HG02678 (cell line): ENCODE data around the gene ZMIZ1.

Source experiments
- ATAC-seq: cut with Tn5 transposase; IDR thresholded peaks from one replicate; pipeline ENCODE4 v1.9.1; 2021; ENCODE audit warnings: mild to moderate bottlenecking, moderate library complexity; ENCODE audit not compliant: unreplicated experiment

Gene ZMIZ1

DNA sequence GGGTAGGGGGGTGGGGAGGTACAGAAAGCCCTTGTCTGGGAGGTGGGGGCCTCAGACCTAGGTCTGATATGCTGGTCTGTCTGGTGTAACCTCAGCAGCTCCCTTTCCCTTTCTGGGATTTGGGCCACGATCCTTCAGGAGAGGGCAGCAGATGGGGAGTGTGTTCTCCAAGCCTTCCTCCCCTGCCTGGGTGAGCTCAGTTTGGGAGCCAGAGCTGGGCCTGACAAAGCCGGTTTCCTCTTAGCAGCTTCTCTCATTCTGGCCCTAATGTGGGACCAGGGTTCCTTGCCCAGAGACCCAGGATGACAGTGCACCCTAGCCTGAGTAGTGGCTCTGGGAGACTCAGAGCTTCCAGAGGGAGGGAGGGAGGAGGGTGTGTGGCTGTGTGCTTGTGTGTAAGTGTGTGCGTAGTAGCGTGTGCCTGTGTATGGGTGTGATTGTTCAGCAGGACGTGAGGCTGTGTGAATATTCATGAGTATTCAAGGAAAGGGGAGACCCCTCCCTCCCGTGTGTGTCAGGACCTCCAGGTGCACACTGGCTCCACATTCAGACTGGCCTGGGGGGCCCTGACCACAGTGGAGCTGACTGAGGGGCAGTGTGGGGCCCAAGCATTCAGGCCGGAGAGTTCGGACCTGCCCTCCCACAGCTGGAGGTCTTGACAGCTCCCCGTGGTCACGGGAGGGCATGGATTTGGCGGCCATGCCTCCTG, 96.5 kb downstream of the ZMIZ1 start:
- ATAC-seq = no peak

DNA sequence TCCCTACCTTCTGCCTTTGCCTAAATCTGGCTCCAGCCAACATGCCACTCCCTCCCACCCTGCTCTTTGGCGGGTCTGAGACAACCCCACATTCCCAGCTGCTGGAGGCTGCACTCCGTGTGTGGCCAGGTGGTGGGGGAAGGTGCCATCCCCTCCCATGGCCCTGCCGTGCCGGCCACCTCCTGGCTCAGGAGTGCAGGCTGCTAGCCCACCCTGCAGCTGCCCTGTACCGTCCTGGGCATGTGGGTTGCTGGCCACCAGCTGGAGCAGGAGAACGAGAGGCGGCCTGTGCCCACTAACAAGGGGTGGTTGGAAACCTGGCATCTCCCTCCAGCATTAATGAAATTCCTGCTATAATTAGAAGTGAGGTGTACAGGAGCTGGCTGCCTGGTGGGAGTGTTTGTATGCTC, 97.6 kb downstream of the ZMIZ1 start:
- no peak for ATAC-seq

DNA sequence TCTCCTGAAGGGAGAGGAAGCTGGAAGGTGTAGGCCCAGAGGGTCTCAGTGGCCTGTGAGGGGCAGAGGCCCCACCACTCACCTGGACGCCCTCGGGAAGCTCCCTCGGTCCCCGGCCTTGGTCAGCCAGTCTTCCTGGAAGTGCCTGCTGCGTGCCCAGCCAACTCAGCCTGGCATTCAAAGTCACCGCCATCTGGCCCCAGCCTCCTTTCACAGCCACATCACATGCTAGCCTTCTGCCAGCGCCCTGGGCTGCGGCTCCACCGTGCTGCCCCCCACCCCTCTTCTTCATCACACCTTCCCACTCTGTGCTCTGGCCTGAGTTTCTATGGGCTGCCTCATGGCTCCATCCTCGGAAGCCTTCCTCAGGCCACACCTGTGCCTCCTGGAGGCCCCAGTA, 98.0 kb downstream of the ZMIZ1 start:
- no peak for ATAC-seq

DNA sequence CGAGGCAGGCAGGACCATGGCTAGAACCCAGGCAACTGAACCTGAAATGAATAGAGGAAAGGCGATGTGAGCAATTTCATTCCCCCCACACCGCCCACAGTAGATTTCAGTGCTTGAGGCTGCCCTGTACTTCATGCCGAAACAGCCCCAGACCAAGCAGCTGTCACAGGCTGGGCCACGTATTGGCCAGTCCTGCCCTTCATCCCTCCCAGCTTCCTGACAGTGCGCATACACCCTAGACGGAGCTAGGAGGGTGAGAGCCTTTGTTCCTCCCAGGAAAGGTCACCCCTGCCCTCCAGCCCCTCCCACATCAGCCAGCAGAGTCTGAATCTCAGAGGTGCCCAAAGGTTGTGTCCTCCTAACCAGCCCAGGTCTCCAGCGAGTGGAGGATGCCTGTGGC, 98.8 kb downstream of the ZMIZ1 start:
- no peak for ATAC-seq

DNA sequence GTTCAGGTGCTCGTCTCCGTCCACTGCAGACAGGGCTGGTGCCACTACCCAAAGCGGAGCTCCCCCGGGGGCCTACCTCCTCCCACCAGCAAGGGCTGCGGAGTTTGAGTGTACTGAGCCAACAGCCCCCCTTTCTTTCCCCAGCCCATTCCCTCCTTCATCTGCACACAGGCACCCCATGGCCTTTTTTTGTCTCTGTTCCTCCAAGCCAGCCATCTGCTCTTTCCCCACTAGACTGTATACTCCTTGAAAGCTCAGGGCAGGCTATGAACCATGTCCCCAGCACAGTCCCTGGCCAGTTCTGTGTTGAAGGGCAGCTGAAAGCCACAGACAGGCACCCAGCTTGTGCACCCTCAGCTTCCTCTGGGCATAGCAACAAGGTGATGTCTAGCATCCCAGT, 99.4 kb downstream of the ZMIZ1 start:
- no peak for ATAC-seq

DNA sequence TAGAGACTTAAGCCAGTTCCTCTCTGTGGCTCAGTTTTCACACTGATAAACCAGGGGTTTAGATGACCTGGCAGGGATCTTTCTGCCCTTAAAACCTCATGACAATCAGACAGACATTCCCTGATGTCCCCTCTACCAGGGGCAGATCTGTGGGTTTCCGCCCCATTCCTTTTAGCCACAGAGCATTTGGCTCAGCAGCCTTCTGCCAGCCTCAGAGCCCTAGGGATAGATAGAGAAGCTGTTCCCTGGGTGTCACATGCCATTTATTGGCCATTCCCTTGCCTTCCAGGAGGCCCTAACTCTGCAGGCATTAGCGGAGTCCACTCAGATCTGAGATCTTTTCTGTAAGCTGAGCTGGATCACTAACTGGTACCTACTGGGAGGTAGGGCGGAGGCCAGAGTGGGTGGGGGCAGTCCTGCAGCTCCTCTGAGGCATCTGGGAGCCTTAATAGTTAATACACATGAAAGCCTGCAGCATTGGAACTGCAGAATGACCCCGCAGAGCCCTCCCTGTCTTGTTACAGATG, 101.5 kb downstream of the ZMIZ1 start:
- no peak for ATAC-seq

DNA sequence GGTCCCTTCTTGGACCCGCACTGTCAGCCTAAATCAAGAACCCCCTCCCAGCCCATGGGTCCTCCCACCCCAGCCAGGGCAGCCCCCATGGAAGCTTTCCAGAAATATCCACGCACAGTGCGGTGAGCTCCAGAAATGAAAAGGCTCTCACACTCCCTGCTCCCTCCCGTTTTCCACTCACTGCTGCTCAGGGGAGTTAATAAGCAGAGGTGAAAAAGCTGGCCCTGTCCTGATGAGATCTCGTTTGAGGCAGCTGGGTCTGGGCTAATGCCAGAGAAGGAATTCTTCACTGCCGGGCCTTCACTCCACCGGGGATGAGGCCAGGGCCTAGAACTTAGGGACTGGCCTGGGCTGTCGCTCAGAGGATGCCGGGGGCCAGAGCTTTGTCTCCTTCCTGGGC, 102.2 kb downstream of the ZMIZ1 start:
- ATAC-seq = no peak

DNA sequence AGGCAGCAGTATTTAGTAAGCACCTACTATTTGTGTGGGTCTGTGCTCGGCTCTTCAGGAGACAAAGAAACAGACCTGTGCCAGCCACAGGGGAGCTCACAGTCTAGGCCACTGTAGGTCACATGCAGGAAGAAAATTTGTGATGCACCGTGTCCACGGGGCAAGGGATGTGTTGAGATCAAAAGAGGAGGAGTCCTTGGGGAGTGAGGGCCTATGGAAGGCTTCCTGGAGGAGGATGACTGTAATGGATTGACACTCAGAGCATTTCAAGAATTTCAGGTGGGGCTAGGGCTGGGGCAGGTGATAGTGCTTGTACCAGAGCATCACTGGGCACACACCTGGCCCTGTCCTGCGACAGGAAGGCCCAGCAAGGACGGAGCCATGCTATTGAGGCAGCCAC, 102.7 kb downstream of the ZMIZ1 start:
- ATAC-seq = no peak

DNA sequence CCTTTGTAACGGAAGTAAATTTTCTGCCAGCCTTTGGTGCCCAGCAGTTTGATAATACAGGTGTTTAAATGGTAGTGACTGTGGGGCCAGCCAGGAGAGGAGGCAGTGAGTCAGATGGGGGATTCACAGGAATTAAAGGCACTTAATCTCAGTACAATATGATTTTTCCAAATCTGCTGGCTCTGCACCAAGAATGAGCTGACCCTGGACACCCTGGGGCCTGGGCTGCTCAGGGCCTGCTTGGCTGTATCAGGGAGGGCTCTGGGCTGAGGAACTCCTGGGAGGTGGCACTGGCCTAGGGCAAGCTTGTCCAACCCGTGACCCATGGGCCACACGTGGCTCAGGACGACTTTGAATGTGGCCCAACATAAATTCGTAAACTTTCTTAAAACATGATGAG, 104.1 kb downstream of the ZMIZ1 start:
- no peak for ATAC-seq

DNA sequence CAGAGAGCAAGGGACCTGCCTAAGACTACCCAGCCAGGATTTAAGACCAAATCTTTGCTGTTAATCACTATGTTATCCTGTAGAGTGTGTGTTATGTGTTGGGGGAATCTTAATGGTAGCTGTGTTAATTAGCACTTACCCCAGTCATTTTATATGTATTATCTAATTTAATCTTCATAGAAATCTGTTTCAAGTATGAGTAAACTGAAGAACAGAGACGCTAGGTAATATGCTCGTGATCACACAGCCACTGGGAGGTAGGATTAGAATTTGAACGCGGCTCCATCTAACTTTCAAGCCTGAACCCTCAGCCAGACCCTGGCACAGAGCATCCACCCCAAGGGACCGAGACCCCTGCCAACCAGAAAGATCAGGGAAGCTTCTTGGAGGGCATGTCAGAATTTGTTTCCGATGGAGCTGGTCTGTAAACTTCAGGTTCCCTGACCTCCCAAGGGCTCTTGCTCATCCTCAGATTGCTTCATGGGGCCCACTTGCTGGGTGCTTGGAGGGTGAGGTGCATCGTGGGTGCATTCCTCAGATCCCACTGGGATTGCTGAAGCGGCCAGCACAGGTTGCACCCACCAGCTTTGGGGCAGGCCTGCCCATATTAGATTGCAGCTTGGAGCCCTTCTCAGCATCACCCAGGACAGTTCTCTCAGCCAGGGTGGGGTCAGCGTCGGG, 105.0 kb downstream of the ZMIZ1 start:
- no peak for ATAC-seq

DNA sequence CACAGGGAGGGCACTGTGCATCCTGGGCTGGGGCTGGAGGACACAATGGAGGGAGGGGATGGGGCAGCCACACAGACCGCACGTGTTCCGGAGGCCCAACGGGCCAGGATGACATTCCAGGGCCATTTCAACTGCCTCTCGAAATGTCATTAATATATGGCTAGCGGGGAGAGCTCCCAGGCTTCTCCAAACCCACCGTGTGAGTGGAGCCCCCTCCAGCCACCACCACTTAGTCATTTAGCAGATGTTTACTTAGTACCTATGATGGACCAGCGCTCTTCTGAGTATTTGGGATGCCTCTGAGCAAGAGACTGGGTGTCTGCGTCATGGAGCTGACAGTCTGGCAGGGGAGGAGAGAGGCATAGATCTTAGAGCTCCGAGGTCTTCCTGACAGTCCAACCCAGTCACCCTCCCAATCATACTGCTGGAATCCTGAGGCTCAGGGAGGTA, 107.3 kb downstream of the ZMIZ1 start:
- ATAC-seq = no peak

DNA sequence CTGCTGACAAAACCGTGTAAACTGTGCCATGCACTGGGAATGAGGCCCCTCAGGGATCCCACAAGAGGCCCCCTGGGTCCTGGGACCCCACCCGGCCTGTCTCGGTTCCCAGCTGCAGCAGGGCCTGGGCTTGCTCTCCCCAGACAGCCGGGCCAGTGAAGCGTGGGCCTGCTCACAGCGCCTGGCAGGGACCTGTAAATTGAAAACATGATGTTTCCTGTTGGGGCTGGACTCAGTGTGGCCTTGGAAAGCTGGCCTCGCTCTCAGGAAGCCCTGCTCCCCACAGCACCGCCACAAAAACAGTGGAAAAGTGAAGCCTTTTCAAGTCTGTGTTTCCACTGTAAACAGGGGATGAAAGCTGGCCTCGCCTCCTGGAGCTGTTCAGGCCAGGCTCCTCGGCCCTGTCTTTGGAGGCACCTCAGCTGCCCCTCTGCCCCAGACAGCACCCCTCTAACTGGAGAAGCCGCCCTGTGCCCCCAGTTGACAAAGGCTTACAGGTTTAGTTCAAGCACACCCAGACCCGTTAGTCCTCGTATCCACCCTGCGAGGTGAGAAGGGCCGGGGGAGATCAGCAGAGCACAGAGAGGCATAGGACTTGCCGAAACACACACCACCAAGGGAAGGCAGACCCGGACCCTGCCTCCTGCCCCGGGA, 108.3 kb downstream of the ZMIZ1 start:
- ATAC-seq = no peak

DNA sequence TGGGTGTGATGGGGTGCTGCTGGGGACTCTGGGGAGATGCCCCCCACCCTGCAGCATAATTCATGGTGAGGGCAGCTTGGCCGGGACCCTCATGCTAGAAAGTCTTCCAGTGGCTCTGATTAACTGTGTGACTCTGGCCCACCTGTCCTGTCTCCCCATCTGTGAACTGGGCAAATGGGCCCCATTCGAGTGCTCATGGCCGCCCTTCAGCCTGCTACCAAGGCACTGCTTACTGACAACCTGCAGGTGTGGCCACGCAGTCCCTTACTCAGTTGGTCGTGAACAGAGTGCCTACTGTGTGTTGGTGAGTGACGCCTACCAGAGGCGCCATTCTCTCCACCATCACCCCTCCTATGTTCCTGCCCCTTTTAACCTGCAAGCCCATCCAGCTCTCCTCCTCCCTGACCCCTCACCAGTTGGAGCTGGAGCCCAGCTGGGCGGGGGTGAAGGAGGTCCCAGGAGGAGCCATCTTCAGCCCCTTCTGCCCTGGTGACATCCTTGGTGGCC, 109.4 kb downstream of the ZMIZ1 start:
- no peak for ATAC-seq

DNA sequence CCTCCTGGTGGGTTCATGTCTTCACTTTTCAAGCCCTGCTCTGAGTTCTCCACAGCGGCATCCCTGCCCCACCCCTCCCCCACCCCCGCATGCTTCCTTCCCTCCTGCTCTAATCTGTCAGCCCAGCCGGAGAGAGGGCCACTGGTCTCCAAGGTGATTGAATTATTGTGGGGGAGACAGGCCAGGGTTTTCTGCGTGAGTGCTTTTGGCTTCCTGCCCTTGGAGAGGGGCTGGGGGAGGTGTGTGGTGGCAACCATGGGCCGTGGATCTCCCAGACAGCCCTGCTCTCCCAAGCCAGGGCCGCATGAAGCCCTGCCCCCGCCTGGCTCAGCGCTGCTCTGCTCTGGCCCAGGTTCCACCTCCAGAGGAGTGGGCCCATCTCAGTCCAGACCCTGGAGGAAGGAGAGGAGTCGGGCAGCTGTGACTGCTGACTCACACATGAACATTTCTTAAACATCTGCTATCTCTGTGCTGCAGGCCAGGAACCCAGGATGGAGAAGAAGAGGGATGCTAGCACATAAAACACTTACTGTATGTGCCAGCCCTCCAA, 109.9 kb downstream of the ZMIZ1 start:
- ATAC-seq = no peak

DNA sequence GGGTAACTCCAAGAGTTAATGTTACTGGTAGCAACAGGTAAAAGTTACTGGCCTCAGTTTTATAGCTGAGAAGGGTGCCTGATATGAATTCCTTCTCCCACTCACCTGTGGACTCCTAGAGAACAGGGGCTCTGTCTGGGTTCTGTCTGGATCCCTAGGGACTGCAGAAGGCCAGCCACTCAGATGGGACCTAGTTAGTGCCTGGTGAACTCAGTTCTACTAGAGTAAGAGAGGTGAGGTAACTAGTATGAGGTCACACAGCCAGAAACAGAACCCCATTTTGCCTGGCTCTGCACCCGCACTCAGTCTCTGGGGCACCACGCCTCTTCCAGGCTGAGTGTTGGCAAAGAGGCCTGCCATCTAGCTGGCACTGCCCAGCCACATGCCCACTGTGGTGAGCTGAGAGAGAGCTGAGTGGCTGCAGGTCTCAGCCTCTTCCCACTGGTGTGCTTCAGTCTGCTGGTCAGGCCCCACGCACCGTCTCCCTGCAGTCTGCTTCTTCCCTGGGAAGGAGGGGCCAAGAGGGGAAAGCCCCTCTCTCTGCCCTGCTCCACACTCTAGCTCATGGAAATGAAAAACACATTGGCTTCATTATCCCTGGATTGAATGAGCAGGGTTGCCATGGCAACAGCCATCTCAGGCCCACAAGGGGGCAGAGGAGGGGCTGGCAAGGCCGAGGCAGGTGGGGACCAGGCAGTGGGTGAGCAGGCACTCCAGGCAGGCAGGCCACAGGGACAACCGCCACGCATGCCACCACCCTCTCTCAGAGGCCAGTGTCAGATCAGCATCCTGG, 110.6 kb downstream of the ZMIZ1 start:
- no peak for ATAC-seq

DNA sequence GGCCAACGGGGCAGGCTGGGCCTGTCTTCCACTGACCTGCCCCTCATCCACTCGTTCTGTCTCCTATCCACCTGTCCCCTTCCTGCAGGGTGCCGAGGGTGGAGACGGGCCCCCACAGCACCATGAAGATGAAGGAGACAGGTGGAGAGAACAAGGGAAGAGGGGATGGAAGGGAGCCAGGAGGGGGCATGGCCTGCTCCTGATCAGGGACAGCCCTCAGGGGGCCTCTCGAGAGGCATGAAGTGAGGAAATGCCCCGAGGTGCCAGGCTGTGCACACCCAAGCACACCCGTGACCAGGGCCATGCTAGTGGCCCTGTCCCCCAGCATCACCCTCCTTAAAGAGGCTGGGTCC, 111.2 kb downstream of the ZMIZ1 start:
- ATAC-seq = no peak

DNA sequence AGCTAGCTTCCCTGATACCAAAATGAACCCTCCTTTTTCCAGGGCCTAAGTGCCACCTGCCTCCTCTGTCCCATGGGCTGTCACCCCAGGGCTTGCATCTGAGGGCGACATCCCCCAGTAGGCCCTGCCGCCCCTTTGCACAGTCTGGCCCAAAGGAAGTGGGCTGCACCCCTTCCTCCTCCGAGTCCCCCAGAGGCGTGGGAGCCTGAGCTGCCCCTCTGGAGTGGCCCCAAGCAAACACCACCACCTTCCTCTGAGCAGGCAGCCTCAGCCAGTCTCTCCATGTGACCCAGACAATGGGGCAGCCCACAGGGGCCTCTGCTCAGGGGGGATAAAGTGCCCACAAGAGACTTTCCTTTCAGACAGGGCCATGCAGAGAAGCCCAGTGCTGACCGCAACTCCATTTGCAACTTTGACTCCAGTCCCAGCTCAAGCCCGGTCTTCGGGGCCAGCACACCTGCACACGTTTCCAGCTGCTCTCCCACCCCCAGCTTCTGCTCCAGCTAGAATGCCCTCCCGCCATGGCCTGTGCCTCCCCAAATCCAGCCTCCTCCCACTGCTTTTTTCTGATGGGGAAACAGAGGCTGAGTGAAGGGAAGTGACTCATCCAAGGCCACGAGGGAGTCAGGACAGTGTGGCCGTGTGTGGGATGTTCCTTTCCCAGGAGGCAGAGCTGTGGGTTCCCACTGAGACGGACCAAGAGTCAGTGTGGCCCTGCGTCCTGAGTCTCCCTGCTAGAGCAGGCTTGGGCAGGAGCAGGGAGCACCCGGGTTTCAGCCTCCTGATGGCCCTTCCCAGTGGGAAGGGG, 111.9 kb downstream of the ZMIZ1 start:
- no peak for ATAC-seq

DNA sequence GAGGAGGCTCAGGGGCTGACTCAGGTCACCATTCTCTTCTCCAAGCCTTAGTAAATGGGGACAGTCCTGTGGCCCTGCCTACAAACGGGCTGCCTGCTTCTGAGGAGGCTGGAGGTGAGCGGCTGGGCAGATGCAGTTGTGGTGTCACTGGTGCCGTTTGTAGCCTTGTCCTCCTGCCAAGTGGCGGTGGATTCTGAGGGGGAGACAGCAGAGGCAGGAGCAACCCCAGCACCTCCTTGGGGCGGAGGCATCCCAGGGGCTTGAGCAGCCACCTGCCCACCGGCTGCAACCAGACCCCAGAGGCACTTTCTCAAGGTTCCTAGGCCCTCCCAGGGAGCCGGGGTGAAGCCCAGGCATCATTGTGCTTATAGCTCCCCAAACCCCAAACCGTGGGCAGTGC, 112.5 kb downstream of the ZMIZ1 start:
- no peak for ATAC-seq

DNA sequence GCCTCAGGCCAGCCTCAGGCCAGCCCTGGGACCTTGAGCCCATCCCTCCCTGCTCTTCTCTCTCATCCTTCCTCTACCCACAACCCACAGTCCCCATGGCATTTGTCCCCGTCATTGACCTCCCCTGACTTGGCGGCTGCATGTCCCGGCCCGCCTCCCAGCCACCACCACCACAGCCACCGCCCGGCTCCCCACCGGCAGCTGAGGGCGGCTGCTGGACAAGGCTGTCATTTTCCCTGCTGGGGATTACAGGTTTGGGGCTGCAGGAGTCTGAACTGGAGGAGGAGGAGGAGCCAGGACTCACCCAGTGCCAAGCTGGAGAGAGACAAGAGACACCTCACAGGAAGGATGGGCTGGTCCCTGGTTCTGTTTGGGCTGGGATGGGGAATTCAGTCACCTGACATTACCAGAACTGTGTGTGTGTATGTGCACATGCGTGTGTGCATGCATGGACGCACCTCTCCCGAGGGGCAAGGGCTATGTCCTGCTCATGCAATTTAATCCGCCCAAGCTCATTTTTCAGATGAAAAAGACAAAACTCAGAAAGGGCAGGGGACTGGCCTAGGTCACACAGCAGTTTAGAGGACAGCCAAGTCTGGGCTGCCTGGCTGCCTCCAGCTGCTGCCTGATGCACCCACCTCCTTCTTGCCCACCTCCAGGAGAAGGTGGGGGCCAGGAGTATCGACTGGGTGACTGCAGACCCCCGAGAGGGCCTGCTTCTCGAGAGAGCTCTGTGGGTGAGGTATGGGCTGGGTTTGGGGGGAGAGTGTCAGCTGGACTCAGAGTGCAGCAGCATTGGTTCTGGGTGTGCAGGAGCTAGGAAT, 113.1 kb downstream of the ZMIZ1 start:
- ATAC-seq = no peak
